GM23338 (cell line): ENCODE measurements around the gene TMEM178A. TPM values are rescaled to one million over a fixed set of nuclear protein-coding genes. Genes with fewer than 3 reads are reported as not detected.

ENCODE experiments used
- ATAC-seq: fragments of 200-7000 bp; cut with Tn5 transposase; 3 replicates; pipeline ENCODE4 v1.9.1; 2020
- DNase-seq: peaks from one replicate; pipeline ENCODE4 v3.0.0-alpha.2; 2015; ENCODE audit warnings: low spot score
- H2AFZ ChIP-seq: fragments of 200-600 bp; sonication (generic); 2 replicates; pipeline ENCODE4 v1.8.0; 2016; ENCODE audit warnings: antibody characterized with exemption, mild to moderate bottlenecking, moderate library complexity
- H3F3A ChIP-seq: fragments of 200-600 bp; sonication (generic); replicated peaks from 2 replicates; pipeline ENCODE4 v1.8.0; 2017; ENCODE audit warnings: antibody characterized with exemption, mixed run types, low read depth
- H3K27ac ChIP-seq: fragments of 200-600 bp; sonication (generic); 2 replicates; pipeline ENCODE4 v1.6.1; 2016; ENCODE audit warnings: low read depth
- H3K27me3 ChIP-seq: fragments of 200-600 bp; sonication (generic); 2 replicates; pipeline ENCODE4 v1.8.0; 2016; ENCODE audit warnings: mild to moderate bottlenecking, mixed run types, moderate library complexity; ENCODE audit not compliant: insufficient read depth
- H3K36me3 ChIP-seq: fragments of 200-600 bp; sonication (generic); 2 replicates; pipeline ENCODE4 v1.8.0; 2016; ENCODE audit warnings: mild to moderate bottlenecking; ENCODE audit not compliant: insufficient read depth
- H3K4me1 ChIP-seq: fragments of 200-600 bp; sonication (generic); 2 replicates; pipeline ENCODE4 v1.8.0; 2016; ENCODE audit warnings: mild to moderate bottlenecking, moderate library complexity; ENCODE audit not compliant: insufficient read depth
- H3K4me2 ChIP-seq: fragments of 200-600 bp; sonication (generic); 2 replicates; pipeline ENCODE4 v1.7.1; 2017; ENCODE audit warnings: mixed run types
- H3K4me3 ChIP-seq: fragments of 200-600 bp; sonication (generic); 2 replicates; pipeline ENCODE4 v1.6.1; 2016; ENCODE audit warnings: mixed run types
- H3K79me2 ChIP-seq: fragments of 200-600 bp; sonication (generic); replicated peaks from 2 replicates; pipeline ENCODE4 v1.8.0; 2017; ENCODE audit warnings: mild to moderate bottlenecking; ENCODE audit not compliant: insufficient read depth
- H3K9me2 ChIP-seq: fragments of 200-600 bp; sonication (generic); 2 replicates; pipeline ENCODE4 v1.8.0; 2017; ENCODE audit not compliant: insufficient read depth
- H4K20me1 ChIP-seq: fragments of 200-600 bp; sonication (generic); replicated peaks from 2 replicates; pipeline ENCODE4 v1.8.0; 2017; ENCODE audit warnings: mild to moderate bottlenecking; ENCODE audit not compliant: insufficient read depth
- H3K27ac Mint-ChIP-seq: 2 replicates; pipeline ENCODE4 v1.8.0; 2020; ENCODE audit warnings: inconsistent platforms, mild to moderate bottlenecking, moderate library complexity, mixed read lengths
- H3K27me3 Mint-ChIP-seq: 3 replicates; pipeline ENCODE4 v1.8.0; 2022; ENCODE audit warnings: low read depth, mild to moderate bottlenecking, moderate library complexity, mixed read lengths, inconsistent platforms; ENCODE audit not compliant: insufficient read depth, poor library complexity
- H3K36me3 Mint-ChIP-seq: 3 replicates; pipeline ENCODE4 v1.8.0; 2021; ENCODE audit warnings: low read depth, mild to moderate bottlenecking, inconsistent platforms, moderate library complexity, mixed read lengths
- H3K4me1 Mint-ChIP-seq: 3 replicates; pipeline ENCODE4 v1.8.0; 2020; ENCODE audit warnings: mild to moderate bottlenecking, inconsistent platforms, mixed read lengths
- H3K4me3 Mint-ChIP-seq: 3 replicates; pipeline ENCODE4 v1.8.0; 2021; ENCODE audit warnings: moderate library complexity, mild to moderate bottlenecking, inconsistent platforms, mixed read lengths
- H3K9me3 Mint-ChIP-seq: 3 replicates; pipeline ENCODE4 v1.8.0; 2020; ENCODE audit warnings: moderate library complexity, mild to moderate bottlenecking, inconsistent platforms, mixed read lengths
- CREB1 ChIP-seq: fragments of 250-450 bp; sonication (Bioruptor Pico); IDR thresholded peaks from 2 replicates; pipeline ENCODE4 v1.5.0; 2020; ENCODE audit warnings: low read depth, mild to moderate bottlenecking, moderate library complexity
- EZH2phosphoT487 ChIP-seq: fragments of 200-600 bp; sonication (generic); IDR thresholded peaks from one replicate; pipeline ENCODE4 v1.8.1; 2018; ENCODE audit warnings: antibody characterized with exemption; ENCODE audit not compliant: unreplicated experiment
- JUNB ChIP-seq: IDR thresholded peaks from one replicate; pipeline ENCODE4 v1.6.1; 2016; ENCODE audit warnings: antibody characterized with exemption; ENCODE audit not compliant: unreplicated experiment
- NANOG ChIP-seq: IDR thresholded peaks from 2 replicates; pipeline ENCODE4 v1.6.1; 2016; ENCODE audit warnings: antibody characterized with exemption, borderline replicate concordance
- POLR2AphosphoS5 ChIP-seq: IDR thresholded peaks from 2 replicates; pipeline ENCODE4 v1.6.1; 2016; ENCODE audit warnings: antibody characterized with exemption, low read depth
- REST ChIP-seq: IDR thresholded peaks from one replicate; pipeline ENCODE4 v1.6.1; 2018; ENCODE audit warnings: antibody characterized with exemption; ENCODE audit not compliant: unreplicated experiment
- STAT1 ChIP-seq: IDR thresholded peaks from one replicate; pipeline ENCODE4 v1.6.1; 2016; ENCODE audit warnings: antibody characterized with exemption; ENCODE audit not compliant: unreplicated experiment
- ZNF114 ChIP-seq: fragments of 250-450 bp; sonication (Bioruptor Pico); IDR thresholded peaks from 2 replicates; pipeline ENCODE4 v1.5.0; 2020; ENCODE audit warnings: mild to moderate bottlenecking, moderate library complexity
- ZNF331 ChIP-seq: fragments of 250-450 bp; sonication (Bioruptor Pico); IDR thresholded peaks from 2 replicates; pipeline ENCODE4 v1.5.0; 2020; ENCODE audit warnings: low read depth, mild to moderate bottlenecking, moderate library complexity
- ZNF462 ChIP-seq: fragments of 250-450 bp; sonication (Bioruptor Pico); IDR thresholded peaks from 2 replicates; pipeline ENCODE4 v1.5.0; 2020; ENCODE audit warnings: mild to moderate bottlenecking, moderate library complexity
- polyA plus RNA-seq: library from polyadenylated mRNA; unstranded; fragments of >200 nt; fragmentation: Nextera tagmentation; extraction: Ambion mirVana; gene quantifications from 2 replicates; pipeline ENCODE4 v1.2.1, GENCODE V29; 2016
- total RNA-seq: library from RNA; depleted of rRNA; stranded (reverse); fragments of >200 nt; shearing (Covaris generic); gene quantifications from 2 replicates; pipeline ENCODE4 v1.2.3, GENCODE V29; 2014
- TF ChIP-seq, protein P1 (sequence below): IDR thresholded peaks from 2 replicates; pipeline ENCODE4 v1.6.1; 2016; ENCODE audit warnings: antibody characterized with exemption

TMEM178A gene
- total and polyA plus RNA-seq, 2 experiments from 2014 or later, result 10.3 to 12.3 TPM

DNA sequence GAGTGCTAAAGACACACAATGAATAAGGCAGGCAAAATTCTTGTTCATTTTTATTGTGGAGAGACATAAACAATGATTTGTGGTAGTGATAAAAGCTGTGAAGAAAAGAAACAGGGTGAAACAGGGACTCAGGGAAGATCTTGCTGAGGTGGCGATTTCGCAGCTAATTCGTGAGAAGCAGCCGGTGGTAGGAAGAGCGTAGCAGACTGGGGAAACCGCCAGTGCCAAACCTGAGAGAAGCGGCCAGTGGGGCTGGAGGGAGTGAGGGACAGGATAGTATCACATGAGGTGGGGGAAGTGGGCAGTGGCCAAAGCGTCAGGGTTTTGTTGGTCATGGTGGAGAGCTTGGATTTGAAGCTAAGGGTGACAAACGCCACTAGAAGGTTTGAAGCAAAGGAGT is 42.3 kb downstream of the TMEM178A start (continued):
- TF ChIP-seq ZNF114 (CRISPR knock-in tag) (no peak), STAT1 (no peak), EZH2phosphoT487 (no peak)
- TF ChIP-seq, protein P1, sequence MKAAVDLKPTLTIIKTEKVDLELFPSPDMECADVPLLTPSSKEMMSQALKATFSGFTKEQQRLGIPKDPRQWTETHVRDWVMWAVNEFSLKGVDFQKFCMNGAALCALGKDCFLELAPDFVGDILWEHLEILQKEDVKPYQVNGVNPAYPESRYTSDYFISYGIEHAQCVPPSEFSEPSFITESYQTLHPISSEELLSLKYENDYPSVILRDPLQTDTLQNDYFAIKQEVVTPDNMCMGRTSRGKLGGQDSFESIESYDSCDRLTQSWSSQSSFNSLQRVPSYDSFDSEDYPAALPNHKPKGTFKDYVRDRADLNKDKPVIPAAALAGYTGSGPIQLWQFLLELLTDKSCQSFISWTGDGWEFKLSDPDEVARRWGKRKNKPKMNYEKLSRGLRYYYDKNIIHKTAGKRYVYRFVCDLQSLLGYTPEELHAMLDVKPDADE, result no peak

DNA sequence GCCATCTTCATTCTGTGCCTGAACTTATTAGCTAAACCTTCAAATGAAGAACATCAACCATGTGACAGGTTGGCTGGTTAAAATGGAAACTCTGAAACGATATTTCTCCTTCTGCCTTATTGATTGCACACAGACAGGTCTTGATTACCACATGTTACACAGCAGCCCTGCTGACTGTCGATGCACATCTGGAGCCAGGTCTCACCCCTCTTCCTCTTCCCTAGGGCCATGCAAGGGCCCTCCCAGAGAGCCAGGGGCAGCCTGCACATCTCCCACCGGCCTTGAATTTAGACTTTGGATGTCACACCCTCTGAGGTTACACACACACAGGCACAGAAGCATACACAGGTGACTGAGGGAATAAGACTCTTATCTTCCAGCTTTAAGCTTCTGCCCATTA is 45.1 kb downstream of the TMEM178A start:
- H3F3A ChIP-seq, result no peaks in the 10 kb centered on the region
- H3K4me3 ChIP-seq, result no peak overlapping the region
- H3K27ac ChIP-seq, result no peak overlapping the region
- no peaks in the 10 kb centered on the region for H3K79me2 ChIP-seq
- no peak overlapping the region for H3K4me3 Mint-ChIP-seq
- H3K36me3 ChIP-seq, result no peaks in the 10 kb centered on the region
- no peak for ATAC-seq
- H3K4me1 ChIP-seq, result peaks cover 8% of the 10 kb centered on the region; the same call in 1 of the 2 replicates
- no peaks in the 10 kb centered on the region for H3K27me3 ChIP-seq
- H3K36me3 Mint-ChIP-seq, result peaks cover 6% of the 10 kb centered on the region; the same call in 2 of the 3 replicates
- no peaks in the 10 kb centered on the region; the same call in 1 of the 2 replicates for H3K9me2 ChIP-seq
- DNase-seq, result no peak
- no peak overlapping the region for H2AFZ ChIP-seq
- H3K9me3 Mint-ChIP-seq, result no peaks in the 10 kb centered on the region; the same call in 2 of the 3 replicates
- peaks cover 3% of the 10 kb centered on the region for H3K27me3 Mint-ChIP-seq
- H4K20me1 ChIP-seq, result no peaks in the 10 kb centered on the region
- H3K4me2 ChIP-seq, result no peak overlapping the region
- no peaks in the 10 kb centered on the region; the same call in 2 of the 3 replicates for H3K4me1 Mint-ChIP-seq
- no peak overlapping the region for H3K27ac Mint-ChIP-seq
- TF ChIP-seq STAT1 (no peak), POLR2AphosphoS5 (no peak), JUNB (no peak), ZNF462 (CRISPR knock-in tag) (no peak), CREB1 (CRISPR knock-in tag) (no peak), REST (no peak), EZH2phosphoT487 (no peak), ZNF331 (CRISPR knock-in tag) (no peak), NANOG (no peak)
- TF ChIP-seq, protein P1, result no peak
